WERI-Rb-1 (cell line): ENCODE data around the gene L3MBTL1.

ENCODE experiments used
- DNase-seq: peaks from one replicate; pipeline ENCODE4 v3.0.0-alpha.2; 2020
- H3K27ac ChIP-seq: fragments of 250-450 bp; sonication (Bioruptor Pico); 2 replicates; pipeline ENCODE4 v1.5.1; 2020; ENCODE audit warnings: mild to moderate bottlenecking, moderate library complexity
- H3K27me3 ChIP-seq: fragments of 250-450 bp; sonication (Bioruptor Pico); 2 replicates; pipeline ENCODE4 v1.5.1; 2021; ENCODE audit warnings: mild to moderate bottlenecking, low read depth, moderate library complexity; ENCODE audit not compliant: insufficient read depth, severe bottlenecking
- H3K36me3 ChIP-seq: fragments of 250-450 bp; sonication (Bioruptor Pico); 2 replicates; pipeline ENCODE4 v1.5.1; 2020; ENCODE audit warnings: mild to moderate bottlenecking, moderate library complexity
- H3K4me3 ChIP-seq: 2 replicates; pipeline ENCODE4 v1.5.1; 2011; ENCODE audit warnings: low read depth, mild to moderate bottlenecking, control low read depth, low read length
- H3K9me3 ChIP-seq: fragments of 250-450 bp; sonication (Bioruptor Pico); 2 replicates; pipeline ENCODE4 v1.5.1; 2021; ENCODE audit warnings: mild to moderate bottlenecking, moderate library complexity; ENCODE audit not compliant: severe bottlenecking
- CTCF ChIP-seq: IDR thresholded peaks from 2 replicates; pipeline ENCODE4 v1.5.1; 2011; ENCODE audit warnings: low read depth, mild to moderate bottlenecking, control low read depth, inconsistent platforms, low read length

Gene L3MBTL1

GRCh38 chr20:43511879-43512278, 4.4 kb downstream of the L3MBTL1 start:
- no peak for DNase-seq
- H3K27ac ChIP-seq = no peak overlapping the region
- no peak overlapping the region for H3K4me3 ChIP-seq
- TF ChIP-seq CTCF = no peak
- H3K27me3 ChIP-seq = no peaks in the 10 kb centered on the region
- H3K36me3 ChIP-seq = peaks cover 6% of the 10 kb centered on the region; the same call in 1 of the 2 replicates
- no peaks in the 10 kb centered on the region for H3K9me3 ChIP-seq

GRCh38 chr20:43513372-43513930, 6.0 kb downstream of the L3MBTL1 start:
- DNase-seq = no peak
- no peaks in the 10 kb centered on the region for H3K27me3 ChIP-seq
- peak overlapping the region; percentile 49 for H3K4me3 ChIP-seq
- H3K27ac ChIP-seq = 0 out of 2 replicates have a peak overlapping the region, but pooled peaks have one; percentile 10
- no peak for TF ChIP-seq CTCF
- H3K9me3 ChIP-seq = no peaks in the 10 kb centered on the region
- H3K36me3 ChIP-seq = peaks cover 8% of the 10 kb centered on the region

GRCh38 chr20:43513931-43514647, 6.6 kb downstream of the L3MBTL1 start:
- peak overlapping the region; percentile 49 for H3K4me3 ChIP-seq
- H3K27ac ChIP-seq = peak overlapping the region; percentile 79
- DNase-seq = peak; percentile 98

GRCh38 chr20:43514648-43514999, 7.1 kb downstream of the L3MBTL1 start:
- H3K27ac ChIP-seq = peak overlapping the region; percentile 79
- peak overlapping the region; percentile 49 for H3K4me3 ChIP-seq
- no peak for TF ChIP-seq CTCF
- H3K27me3 ChIP-seq = no peaks in the 10 kb centered on the region
- DNase-seq = peak; percentile 41
- no peaks in the 10 kb centered on the region for H3K9me3 ChIP-seq
- peaks cover 8% of the 10 kb centered on the region for H3K36me3 ChIP-seq

More at GRCh38 chr20:43513931-43514647, 6.6 kb downstream of the L3MBTL1 start:
- H3K36me3 ChIP-seq = peaks cover 8% of the 10 kb centered on the region
- no peaks in the 10 kb centered on the region for H3K27me3 ChIP-seq
- peak; percentile 58 for TF ChIP-seq CTCF
- no peaks in the 10 kb centered on the region for H3K9me3 ChIP-seq

GRCh38 chr20:43515628-43516027, 8.1 kb downstream of the L3MBTL1 start:
- no peak for DNase-seq
- Histone ChIP-seq H3K27ac (no peak overlapping the region), H3K27me3 (no peaks in the 10 kb centered on the region), H3K4me3 (peak overlapping the region; percentile 49; the same call in 1 of the 2 replicates), H3K36me3 (peaks cover 8% of the 10 kb centered on the region), H3K9me3 (no peaks in the 10 kb centered on the region)
- TF ChIP-seq CTCF = no peak
